Neural cell (in vitro differentiated cells): ENCODE data around the gene DCAF6. TPM values are rescaled to one million over a fixed set of nuclear protein-coding genes. Genes with fewer than 3 reads are reported as not detected.

Experiments used
- H2AFZ ChIP-seq: fragments of 200-600, 300-800 bp; sonication (generic), shearing (Covaris generic); 2 replicates; pipeline ENCODE4 v1.6.0; 2014; ENCODE audit warnings: low read depth, mild to moderate bottlenecking, antibody characterized with exemption, low read length, moderate library complexity
- H3F3A ChIP-seq: fragments of 200-600 bp; shearing (Covaris generic); 2 replicates; pipeline ENCODE4 v1.6.1; 2016; ENCODE audit warnings: mild to moderate bottlenecking, moderate library complexity, mixed read lengths, antibody characterized with exemption, low read length; ENCODE audit not compliant: insufficient read depth, poor library complexity, severe bottlenecking
- H3K27ac ChIP-seq: fragments of 200-600, 300-800 bp; sonication (generic), shearing (Covaris generic); 2 replicates; pipeline ENCODE4 v1.5.1; 2014; ENCODE audit warnings: mild to moderate bottlenecking, low read length, moderate library complexity
- H3K27me3 ChIP-seq: fragments of 300-800, 200-600 bp; sonication (generic), shearing (Covaris generic); 2 replicates; pipeline ENCODE4 v1.6.0; 2014; ENCODE audit warnings: mild to moderate bottlenecking, low read depth, low read length, moderate library complexity; ENCODE audit not compliant: insufficient read depth
- H3K36me3 ChIP-seq: fragments of 300-800, 200-600 bp; sonication (generic), shearing (Covaris generic); 2 replicates; pipeline ENCODE4 v1.5.1; 2014; ENCODE audit warnings: mild to moderate bottlenecking, antibody characterized with exemption, low read length, moderate library complexity; ENCODE audit not compliant: insufficient read depth
- H3K4me2 ChIP-seq: fragments of 300-800, 200-600 bp; sonication (generic), shearing (Covaris generic); 2 replicates; pipeline ENCODE4 v1.6.0; 2014; ENCODE audit warnings: mild to moderate bottlenecking, low read length
- H3K4me3 ChIP-seq: fragments of 300-800, 200-600 bp; sonication (generic), shearing (Covaris generic); 2 replicates; pipeline ENCODE4 v1.5.1; 2014; ENCODE audit warnings: mild to moderate bottlenecking, low read length, moderate library complexity
- H3K79me2 ChIP-seq: fragments of 200-600 bp; shearing (Covaris generic); replicated peaks from 2 replicates; pipeline ENCODE4 v1.6.0; 2014; ENCODE audit warnings: mild to moderate bottlenecking, low read length, moderate library complexity; ENCODE audit not compliant: insufficient read depth
- H3K9ac ChIP-seq: fragments of 300-800, 200-600 bp; sonication (generic), shearing (Covaris generic); 2 replicates; pipeline ENCODE4 v1.6.1; 2016; ENCODE audit warnings: mild to moderate bottlenecking, low read length, mixed read lengths
- H3K9me2 ChIP-seq: fragments of 200-600 bp; shearing (Covaris generic); 2 replicates; pipeline ENCODE4 v1.6.1; 2016; ENCODE audit warnings: mild to moderate bottlenecking, low read length, mixed read lengths; ENCODE audit not compliant: insufficient read depth
- H3K9me3 ChIP-seq: fragments of 200-600, 300-800 bp; sonication (generic), shearing (Covaris generic); 2 replicates; pipeline ENCODE4 v1.6.1; 2016; ENCODE audit warnings: mild to moderate bottlenecking, mixed run types, low read length, moderate library complexity, mixed read lengths
- H4K20me1 ChIP-seq: fragments of 200-600 bp; shearing (Covaris generic); 2 replicates; pipeline ENCODE4 v1.6.1; 2016; ENCODE audit warnings: mild to moderate bottlenecking, mixed run types; ENCODE audit not compliant: insufficient read depth
- CTCF ChIP-seq: fragments of 450-650 bp; IDR thresholded peaks from 2 replicates; pipeline ENCODE4 v1.5.1; 2014; ENCODE audit warnings: antibody characterized with exemption, mild to moderate bottlenecking, moderate library complexity; ENCODE audit not compliant: poor library complexity, severe bottlenecking
- EP300 ChIP-seq: fragments of 450-650 bp; conservative IDR thresholded peaks from 2 replicates; pipeline ENCODE4 v1.6.1; 2014; ENCODE audit warnings: antibody characterized with exemption, mild to moderate bottlenecking, moderate library complexity; ENCODE audit not compliant: poor library complexity, severe bottlenecking
- EZH2 ChIP-seq: fragments of 200-600, 300-800 bp; shearing (Covaris generic), sonication (generic); IDR thresholded peaks from 2 replicates; pipeline ENCODE4 v1.6.1; 2014; ENCODE audit warnings: antibody characterized with exemption, low read length, borderline replicate concordance, mild to moderate bottlenecking; ENCODE audit not compliant: insufficient read depth, poor library complexity, severe bottlenecking
- MXI1 ChIP-seq: fragments of 450-650 bp; conservative IDR thresholded peaks from 2 replicates; pipeline ENCODE4 v1.6.1; 2014; ENCODE audit warnings: antibody characterized with exemption, mild to moderate bottlenecking; ENCODE audit not compliant: poor library complexity, severe bottlenecking
- POLR2AphosphoS5 ChIP-seq: IDR thresholded peaks from 2 replicates; pipeline ENCODE4 v1.6.1; 2012
- RAD21 ChIP-seq: fragments of 450-650 bp; conservative IDR thresholded peaks from 2 replicates; pipeline ENCODE4 v1.6.1; 2014; ENCODE audit warnings: antibody characterized with exemption, mild to moderate bottlenecking, moderate library complexity
- REST ChIP-seq: IDR thresholded peaks from 2 replicates; pipeline ENCODE4 v1.6.1; 2012; ENCODE audit warnings: borderline replicate concordance
- SMC3 ChIP-seq: fragments of 450-650 bp; conservative IDR thresholded peaks from 2 replicates; pipeline ENCODE4 v1.6.1; 2014; ENCODE audit warnings: antibody characterized with exemption, mild to moderate bottlenecking, moderate library complexity; ENCODE audit not compliant: poor library complexity
- TAF1 ChIP-seq: IDR thresholded peaks from 2 replicates; pipeline ENCODE4 v1.6.1; 2012; ENCODE audit warnings: low read depth
- polyA plus RNA-seq: library from polyadenylated mRNA; depleted of rRNA; stranded (reverse); fragments of >200 nt; gene quantifications from 2 replicates; pipeline ENCODE4 v1.2.3, GENCODE V29; 2014

Gene DCAF6
- polyA plus RNA-seq, 1 donor from 2014 or later, result 44.8 TPM

GRCh38 chr1:168035345-168035744 is 98.9 kb downstream of the DCAF6 start (continued):
- TF ChIP-seq CTCF (no peak), MXI1 (no peak), EP300 (no peak), RAD21 (no peak), POLR2AphosphoS5 (no peak)

- Histone ChIP-seq H3K36me3 (peaks cover 3% of the 10 kb centered on the region), H3F3A (no peaks in the 10 kb centered on the region), H3K9me2 (no peaks in the 10 kb centered on the region), H3K4me2 (no peak overlapping the region), H3K9me3 (no peaks in the 10 kb centered on the region), H3K79me2 (no peaks in the 10 kb centered on the region), H3K9ac (no peak overlapping the region), H2AFZ (no peak overlapping the region), H3K27ac (no peak overlapping the region), H3K27me3 (no peaks in the 10 kb centered on the region), H3K4me3 (no peak overlapping the region), H4K20me1 (no peaks in the 10 kb centered on the region)
- TF ChIP-seq CTCF (no peak), EP300 (no peak), RAD21 (no peak), POLR2AphosphoS5 (no peak), EZH2 (no peak), MXI1 (no peak), SMC3 (no peak)
Observed at GRCh38 chr1:168042362-168042761, 105.9 kb downstream of the DCAF6 start.

- Histone ChIP-seq H2AFZ (no peak overlapping the region), H4K20me1 (no peaks in the 10 kb centered on the region), H3K9me3 (no peaks in the 10 kb centered on the region), H3K4me2 (no peak overlapping the region), H3K79me2 (no peaks in the 10 kb centered on the region), H3F3A (no peaks in the 10 kb centered on the region), H3K36me3 (peaks cover 3% of the 10 kb centered on the region), H3K4me3 (no peak overlapping the region), H3K9me2 (no peaks in the 10 kb centered on the region), H3K27me3 (no peaks in the 10 kb centered on the region), H3K27ac (no peak overlapping the region), H3K9ac (no peak overlapping the region)
- TF ChIP-seq CTCF (no peak), EZH2 (no peak), REST (no peak), TAF1 (no peak), RAD21 (no peak), POLR2AphosphoS5 (no peak), SMC3 (no peak), MXI1 (no peak), EP300 (no peak)
Observed at GRCh38 chr1:168045311-168045710, 108.8 kb downstream of the DCAF6 start.
